T-cell (primary cell): ENCODE results near the gene TMEM248. TPM values are rescaled to one million over a fixed set of nuclear protein-coding genes. Genes with fewer than 3 reads are reported as not detected.
"Not testable (repeated sequence)": the region's sequence is repeated elsewhere in the genome, so short reads cannot be mapped to it uniquely, and the experiment has no call there.

Experiments used
- ATAC-seq, 4 experiments: fragments of 200-7000 bp in 3 of 4; fragments of 150-1000 bp in 1 of 4; cut with Tn5 transposase; replicated peaks in 1 of 4; 1 replicate in 3 of 4; 2 replicates in 1 of 4; pipeline ENCODE4 v1.10.0; 2021; ENCODE audit warnings: moderate library complexity in 3 of 4, mild to moderate bottlenecking in 2 of 4, moderate number of reproducible peaks in 1 of 4
- CTCF ChIA-PET, 2 donors: fragments of 300-600 bp; sonication (Branson Sonifier 250); formaldehyde crosslinking; loops; one replicate each; lab custom pipeline; 2022; ENCODE audit warnings: antibody characterized with exemption in 2 of 2; lab: Charles Lee
- POLR2A ChIA-PET, 2 donors: fragments of 300-600 bp; sonication (Branson Sonifier 250); formaldehyde crosslinking; loops; one replicate each; lab custom pipeline; 2022; ENCODE audit warnings: antibody characterized with exemption in 2 of 2; lab: Charles Lee
- DNase-seq, 35 experiments: peaks; one replicate each; pipeline versions ENCODE4 v3.0.0 to v3.0.0-alpha.2; 2013 to 2023
- H3K27ac ChIP-seq: one replicate; pipeline ENCODE4 v1.5.1; 2013; ENCODE audit warnings: low read length
- H3K27me3 ChIP-seq, 2 experiments: replicated peaks in 1 of 2; 1 replicate in 1 of 2; 2 replicates in 1 of 2; pipeline versions ENCODE4 v1.6.1 to v1.7.0; 2013; ENCODE audit warnings: low read length in 1 of 2, mixed read lengths in 1 of 2; ENCODE audit not compliant: control insufficient read depth in 2 of 2, insufficient read depth in 2 of 2; ENCODE audit errors: extremely low read depth in 1 of 2
- H3K36me3 ChIP-seq, 2 donors: 1 replicate in 1 of 2; 2 replicates in 1 of 2; pipeline versions ENCODE4 v1.6.1 to v1.7.0; 2013; ENCODE audit warnings: low read length in 1 of 2; ENCODE audit not compliant: control insufficient read depth in 2 of 2, insufficient read depth in 1 of 2; ENCODE audit errors: extremely low read depth in 1 of 2
- H3K4me1 ChIP-seq, 2 experiments: 1 replicate in 1 of 2; 2 replicates in 1 of 2; pipeline versions ENCODE4 v1.6.1 to v1.7.0; 2013; ENCODE audit warnings: low read length in 2 of 2, mixed read lengths in 1 of 2; ENCODE audit not compliant: insufficient read depth in 2 of 2, control insufficient read depth in 1 of 2; ENCODE audit errors: extremely low read depth in 1 of 2
- H3K4me3 ChIP-seq, 2 donors: 1 replicate in 1 of 2; 2 replicates in 1 of 2; pipeline versions ENCODE4 v1.5.1 to v1.7.0; 2013; ENCODE audit warnings: mild to moderate bottlenecking in 2 of 2, low read length in 1 of 2, moderate library complexity in 1 of 2; ENCODE audit not compliant: control insufficient read depth in 1 of 2; ENCODE audit errors: extremely low read depth in 1 of 2
- H3K9me3 ChIP-seq: 2 replicates; pipeline ENCODE4 v1.7.0; 2013
- H3K27ac Mint-ChIP-seq, 2 donors: one replicate each; pipeline ENCODE4 v1.8.0; 2020 to 2021; ENCODE audit warnings: mild to moderate bottlenecking in 2 of 2, mixed read lengths in 2 of 2
- H3K27me3 Mint-ChIP-seq, 2 donors: one replicate each; pipeline ENCODE4 v1.8.0; 2021 to 2022; ENCODE audit warnings: mixed read lengths in 2 of 2
- H3K36me3 Mint-ChIP-seq: one replicate; pipeline ENCODE4 v1.8.0; 2021; ENCODE audit warnings: mixed read lengths
- H3K4me1 Mint-ChIP-seq, 3 donors: one replicate each; pipeline ENCODE4 v1.8.0; 2020 to 2022; ENCODE audit warnings: mixed read lengths in 3 of 3, mild to moderate bottlenecking in 1 of 3
- H3K4me3 Mint-ChIP-seq, 3 donors: one replicate each; pipeline ENCODE4 v1.8.0; 2020 to 2022; ENCODE audit warnings: mild to moderate bottlenecking in 3 of 3, mixed read lengths in 3 of 3, moderate library complexity in 3 of 3
- H3K9me3 Mint-ChIP-seq, 3 donors: one replicate each; pipeline ENCODE4 v1.8.0; 2020 to 2022; ENCODE audit warnings: mixed read lengths in 3 of 3
- WGBS: methylation state at CpG from one replicate; pipeline ENCODE4 v1.1.5; 2013; ENCODE audit warnings: missing lambda C conversion rate; ENCODE audit not compliant: insufficient coverage; 5-methylcytosine and 5-hydroxymethylcytosine counted together
- total RNA-seq, 35 experiments: library from RNA in 6 of 35; stranded (reverse) in 6 of 35; fragments of 120-200 nt in 1 of 35; gene quantifications; one replicate each; pipeline versions ENCODE4 v1.2.1 to v1.2.4 and lab custom pipeline; 2013 to 2026

TMEM248 gene
- total RNA-seq, 5 donors from 2014 or later (not counting 1 experiment from before 2014, with no cell fraction given) = 79.0 to 97.6 (median 91.9) TPM

DNA sequence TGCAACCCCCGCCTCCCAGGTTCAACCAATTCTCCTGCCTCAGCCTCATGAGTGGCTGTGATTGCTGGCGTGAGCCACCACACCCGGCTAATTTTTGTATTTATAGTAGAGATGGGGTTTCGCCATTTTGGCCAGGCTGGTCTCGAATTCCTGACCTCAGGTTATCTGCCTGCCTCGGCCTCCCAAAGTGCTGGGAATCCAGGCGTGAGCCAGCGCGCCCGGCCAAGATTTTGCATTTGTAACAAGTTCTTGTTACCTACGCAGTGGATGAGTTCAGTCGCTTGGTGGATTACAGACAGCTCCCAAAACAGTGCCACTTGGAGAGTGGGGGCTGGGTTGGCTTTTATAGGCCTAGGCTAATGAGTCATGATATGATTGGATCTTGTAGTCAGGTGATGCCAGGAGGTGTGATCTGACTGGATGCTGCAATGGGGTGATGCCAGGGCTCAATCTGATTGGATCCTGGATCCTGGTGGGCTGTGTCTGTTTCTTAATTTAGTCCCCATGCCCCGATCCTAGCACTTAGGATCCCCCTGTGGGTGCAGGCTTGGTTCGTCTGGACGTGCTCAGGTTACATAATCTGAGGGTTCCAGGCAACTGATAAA lies 54.1 kb downstream of the TMEM248 start:
- ATAC-seq (no peak), DNase-seq (no peak)
- no peaks in the 10 kb centered on the region for H3K36me3 ChIP-seq
- H3K4me1 ChIP-seq = no peaks in the 10 kb centered on the region
- no peaks in the 10 kb centered on the region for H3K9me3 ChIP-seq
- POLR2A ChIA-PET = no interaction called here
- Mint-ChIP-seq H3K27me3 (no peaks in the 10 kb centered on the region), H3K36me3 (peaks cover 4% of the 10 kb centered on the region), H3K4me1 (no peaks in the 10 kb centered on the region), H3K27ac (no peak overlapping the region), H3K9me3 (peaks cover 5 to 6% (median 6%) of the 10 kb centered on the region in 3 donors), H3K4me3 (no peak overlapping the region)
- H3K4me3 ChIP-seq = no peak overlapping the region
- CTCF ChIA-PET = no interaction called here
- no peaks in the 10 kb centered on the region for H3K27me3 ChIP-seq
- 91% methylated on average over 9 of the region's 15 CpGs for WGBS
- H3K27ac ChIP-seq = no peak overlapping the region

- CTCF ChIA-PET = not testable (repeated sequence)
Observed at GRCh38 chr7:66978312-66978711, 57.3 kb downstream of the TMEM248 start.

GRCh38 chr7:66979013-66979412 lies 58.0 kb downstream of the TMEM248 start:
- CTCF ChIA-PET = interaction anchor here in 1 of 2 donors (0.6 kb wide), 1 partner anchor 533 kb away, joined by 6 read pairs; no protein-coding TSS in a partner anchor
- peaks cover 10% of the 10 kb centered on the region for H3K36me3 Mint-ChIP-seq
- H3K27me3 ChIP-seq, H3K4me1 ChIP-seq, DNase-seq, H3K4me1 Mint-ChIP-seq, ATAC-seq, H3K27ac Mint-ChIP-seq, H3K27ac ChIP-seq, H3K27me3 Mint-ChIP-seq, H3K36me3 ChIP-seq, H3K4me3 Mint-ChIP-seq, H3K4me3 ChIP-seq, H3K9me3 ChIP-seq: not testable (repeated sequence)
- POLR2A ChIA-PET = interaction anchor here in 1 of 2 donors (0.6 kb wide), 1 partner anchor 96 kb away, joined by 3 read pairs; no protein-coding TSS in a partner anchor
- WGBS = no CpG with 5 or more reads among the region's 2 CpGs
- H3K9me3 Mint-ChIP-seq = peaks cover 10 to 16% (median 15%) of the 10 kb centered on the region in 3 donors

More at GRCh38 chr7:66978312-66978711, 57.3 kb downstream of the TMEM248 start:
- H3K36me3 Mint-ChIP-seq = peaks cover 10% of the 10 kb centered on the region
- H3K27me3 Mint-ChIP-seq, H3K9me3 ChIP-seq, H3K27ac ChIP-seq, H3K4me1 ChIP-seq, H3K27ac Mint-ChIP-seq, ATAC-seq, POLR2A ChIA-PET, H3K4me1 Mint-ChIP-seq, H3K36me3 ChIP-seq, H3K4me3 Mint-ChIP-seq, H3K27me3 ChIP-seq, DNase-seq, H3K4me3 ChIP-seq: not testable (repeated sequence)
- peaks cover 10 to 16% (median 15%) of the 10 kb centered on the region in 3 donors for H3K9me3 Mint-ChIP-seq
- WGBS = no CpG with 5 or more reads among the region's 5 CpGs

GRCh38 chr7:66980336-66980735 lies 59.3 kb downstream of the TMEM248 start:
- POLR2A ChIA-PET, H3K36me3 ChIP-seq, ATAC-seq, H3K27me3 Mint-ChIP-seq, H3K4me3 Mint-ChIP-seq, H3K27ac ChIP-seq, DNase-seq, H3K4me1 ChIP-seq, H3K4me3 ChIP-seq, H3K4me1 Mint-ChIP-seq, H3K9me3 ChIP-seq, H3K27ac Mint-ChIP-seq, CTCF ChIA-PET, H3K27me3 ChIP-seq: not testable (repeated sequence)
- WGBS = 100% methylated on average over 1 of the region's 1 CpG
- H3K36me3 Mint-ChIP-seq = peaks cover 10% of the 10 kb centered on the region
- H3K9me3 Mint-ChIP-seq = peaks cover 10 to 16% (median 15%) of the 10 kb centered on the region in 3 donors

DNA sequence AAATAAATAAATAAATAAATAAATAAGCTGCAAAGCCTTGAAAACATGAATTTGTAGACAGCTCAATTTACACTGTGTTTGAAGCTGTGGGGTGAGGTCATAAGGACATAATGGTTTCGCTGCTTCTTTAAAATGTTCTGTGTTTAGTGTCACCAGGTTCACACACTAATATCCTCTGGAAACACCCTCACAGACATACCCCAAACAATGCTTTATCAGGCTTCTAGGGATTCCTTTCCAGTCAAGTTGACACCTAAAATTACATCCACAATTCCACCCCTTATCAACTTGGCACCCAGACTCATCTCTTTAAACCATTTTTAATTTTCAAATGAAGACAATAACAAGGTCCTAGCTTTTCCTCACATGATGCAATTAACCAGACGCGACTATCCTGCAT lies 68.5 kb downstream of the TMEM248 start:
- POLR2A ChIA-PET = interaction anchor here in 1 of 2 donors (0.7 kb wide), 1 partner anchor 68 kb away, joined by 4 read pairs; no protein-coding TSS in a partner anchor
- DNase-seq, H3K4me3 ChIP-seq, ATAC-seq, CTCF ChIA-PET, H3K9me3 Mint-ChIP-seq, H3K4me3 Mint-ChIP-seq, H3K27ac Mint-ChIP-seq, H3K27me3 ChIP-seq, H3K27me3 Mint-ChIP-seq, H3K27ac ChIP-seq, H3K9me3 ChIP-seq: not testable (repeated sequence)
- peaks cover 0 to 42% of the 10 kb centered on the region in 2 donors for H3K36me3 ChIP-seq
- no CpG with 5 or more reads among the region's 3 CpGs for WGBS
- H3K36me3 Mint-ChIP-seq = peaks cover 31% of the 10 kb centered on the region
- peaks cover 18 to 22% (median 21%) of the 10 kb centered on the region in 3 donors for H3K4me1 Mint-ChIP-seq
- peaks cover 6 to 10% of the 10 kb centered on the region in 2 experiments for H3K4me1 ChIP-seq

DNA sequence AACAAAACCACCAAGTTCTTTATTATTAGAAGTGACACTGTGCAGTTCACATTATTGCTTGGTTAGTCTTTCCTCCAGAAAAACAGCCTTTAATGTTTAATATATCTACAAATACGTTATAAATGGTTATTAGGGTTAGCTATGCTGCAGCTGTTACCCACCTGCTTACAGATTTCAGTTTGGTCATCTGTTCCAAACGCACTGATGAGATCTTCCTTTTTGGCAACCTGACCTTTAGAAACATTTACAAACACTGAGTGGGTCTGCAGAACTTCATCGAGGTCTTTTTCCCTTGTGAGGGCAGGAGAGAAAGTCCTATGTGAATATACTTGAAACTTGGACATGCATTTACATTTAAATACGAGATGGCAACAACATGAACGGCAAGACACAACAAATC lies 73.0 kb downstream of the TMEM248 start:
- H3K9me3 Mint-ChIP-seq, H3K27me3 ChIP-seq, ATAC-seq, DNase-seq, POLR2A ChIA-PET, H3K9me3 ChIP-seq, CTCF ChIA-PET, H3K27me3 Mint-ChIP-seq: not testable (repeated sequence)
- Mint-ChIP-seq H3K4me3 (peak overlapping the region; percentile 91 to 100 (median 98)), H3K27ac (peak overlapping the region; percentile 100), H3K36me3 (peaks cover 16% of the 10 kb centered on the region), H3K4me1 (peaks cover 27 to 35% (median 32%) of the 10 kb centered on the region in 3 donors)
- Histone ChIP-seq H3K4me1 (peaks cover 6 to 19% of the 10 kb centered on the region in 2 experiments), H3K36me3 (peaks cover 0 to 25% of the 10 kb centered on the region in 2 donors), H3K27ac (peak overlapping the region; percentile 98), H3K4me3 (peak overlapping the region in 1 of 2 donors; percentile 86)
- WGBS = no CpG with 5 or more reads among the region's 5 CpGs
